ENCODE data around the gene AFDN.

Gene AFDN

DNA sequence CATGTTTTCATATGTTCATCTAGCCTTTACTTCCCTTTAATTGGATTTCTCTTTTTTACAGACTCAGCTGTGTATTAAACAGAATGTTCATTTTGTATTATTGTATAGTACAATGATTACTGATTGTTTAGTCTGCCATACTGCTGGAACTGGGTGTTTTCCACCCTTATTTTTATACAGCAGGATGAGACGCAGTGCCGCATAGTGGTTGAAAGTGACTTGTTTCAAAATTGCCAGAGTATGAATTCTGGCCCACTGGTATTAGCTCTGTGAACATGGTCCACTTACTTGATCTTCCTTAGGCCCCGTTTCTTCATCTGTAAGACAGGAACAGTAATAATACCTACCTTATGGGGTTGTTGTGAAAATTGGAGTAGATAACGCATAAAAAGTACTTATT lies 22.1 kb downstream of the AFDN start:
- DNase-seq (no peak), ATAC-seq (replicated peaks) (no peak)
- Mint-ChIP-seq H3K4me3 (no peak overlapping the region), H3K27ac (no peak overlapping the region), H3K36me3 (ENCODE audit: insufficient read depth) (no peaks in the 10 kb centered on the region), H3K9me3 (no peaks in the 10 kb centered on the region), H3K4me1 (ENCODE audit: low read depth in 2 of 2) (peaks cover 5 to 8% of the 10 kb centered on the region in 2 donors), H3K27me3 (peaks cover 0 to 14% of the 10 kb centered on the region in 2 donors)

DNA sequence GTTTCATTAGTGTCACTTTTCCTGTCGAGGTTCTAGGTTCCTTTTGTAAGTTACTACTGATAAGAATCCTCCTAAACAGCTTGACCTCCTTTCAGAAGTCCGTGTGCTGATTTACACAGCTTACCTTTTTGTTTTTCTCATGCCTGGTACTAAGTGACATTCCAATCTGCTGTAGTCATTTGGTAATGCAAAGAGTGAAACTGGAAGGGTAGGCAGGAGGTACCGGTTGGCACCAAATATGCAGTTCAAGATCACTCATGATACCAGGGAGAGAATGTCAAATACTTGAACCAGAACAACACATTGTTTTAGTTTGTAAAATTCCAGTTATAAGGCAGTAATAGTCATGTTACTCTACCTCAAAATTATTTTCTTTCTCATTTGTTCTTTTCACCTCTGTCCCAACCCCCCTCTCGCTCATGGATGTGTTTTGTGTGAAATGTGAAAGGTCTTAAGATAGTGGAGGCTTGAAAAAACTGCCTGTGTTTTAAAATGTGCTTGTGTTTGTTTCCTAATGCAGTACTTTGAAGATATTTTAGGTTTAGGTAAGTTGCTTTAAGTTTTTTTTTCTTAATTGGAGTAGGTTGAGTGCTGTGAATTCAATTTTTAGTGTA lies 23.2 kb downstream of the AFDN start:
- DNase-seq (no peak), ATAC-seq (replicated peaks) (no peak)
- H3K9me3 Mint-ChIP-seq: no peaks in the 10 kb centered on the region
- H3K36me3 Mint-ChIP-seq (ENCODE audit: insufficient read depth): no peaks in the 10 kb centered on the region
- no peak overlapping the region for H3K4me3 Mint-ChIP-seq
- peaks cover 0 to 14% of the 10 kb centered on the region in 2 donors for H3K27me3 Mint-ChIP-seq
- peaks cover 5 to 8% of the 10 kb centered on the region in 2 donors for H3K4me1 Mint-ChIP-seq (ENCODE audit: low read depth in 2 of 2)
- no peak overlapping the region for H3K27ac Mint-ChIP-seq

DNA sequence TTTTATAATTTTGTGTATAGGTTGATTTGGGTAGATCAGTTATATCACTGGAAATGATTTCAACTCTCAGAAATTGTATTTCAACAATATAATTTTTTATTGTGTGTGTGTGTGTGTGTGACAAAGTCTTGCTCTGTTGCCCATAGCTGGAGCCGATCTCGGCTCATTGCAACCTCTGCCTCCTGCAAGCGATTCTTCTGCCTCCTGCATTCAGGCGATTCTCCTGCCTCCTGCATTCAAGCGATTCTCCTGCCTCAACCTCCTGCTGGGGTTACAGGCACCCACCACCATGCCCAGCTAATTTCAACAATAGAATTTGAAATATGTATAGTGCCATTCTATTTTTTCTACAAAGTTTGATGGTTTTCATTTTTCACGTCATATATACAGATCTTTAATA lies 24.1 kb downstream of the AFDN start:
- DNase-seq (no peak), ATAC-seq (replicated peaks) (no peak)
- H3K27me3 Mint-ChIP-seq: peaks cover 0 to 14% of the 10 kb centered on the region in 2 donors
- no peaks in the 10 kb centered on the region for H3K9me3 Mint-ChIP-seq
- H3K4me1 Mint-ChIP-seq (ENCODE audit: low read depth in 2 of 2): peaks cover 5 to 8% of the 10 kb centered on the region in 2 donors
- no peak overlapping the region for H3K4me3 Mint-ChIP-seq
- H3K27ac Mint-ChIP-seq: no peak overlapping the region
- no peaks in the 10 kb centered on the region for H3K36me3 Mint-ChIP-seq (ENCODE audit: insufficient read depth)

DNA sequence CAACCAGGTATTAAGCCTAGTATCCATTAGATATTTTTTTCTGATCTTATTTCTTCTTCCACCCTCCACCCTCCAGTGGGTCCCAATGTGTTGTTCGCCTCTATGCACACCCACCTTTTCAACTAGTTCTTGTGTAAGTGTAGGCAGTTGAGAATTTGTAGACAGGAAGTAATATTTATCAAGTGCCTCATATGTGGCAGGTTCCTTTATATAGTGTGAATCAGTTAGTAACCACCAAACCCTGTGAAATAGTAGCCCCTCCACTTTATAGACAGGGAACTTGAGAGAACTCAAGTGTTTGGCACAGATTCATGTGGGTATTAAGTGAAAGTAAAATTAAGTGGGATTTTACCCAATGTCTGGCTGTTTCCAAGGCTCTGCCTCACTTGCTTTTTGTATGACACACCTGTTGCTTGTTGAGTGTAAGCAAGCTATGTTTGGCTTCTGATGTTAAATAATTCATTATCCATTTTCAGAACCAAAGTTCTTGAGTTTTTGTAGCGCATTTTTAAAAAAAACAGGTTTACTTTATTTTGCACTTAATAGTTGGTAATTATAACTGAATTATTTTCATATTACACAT lies 24.8 kb downstream of the AFDN start:
- ATAC-seq (replicated peaks): peak; percentile 52
- Mint-ChIP-seq H3K4me3 (no peak overlapping the region), H3K36me3 (ENCODE audit: insufficient read depth) (no peaks in the 10 kb centered on the region), H3K4me1 (ENCODE audit: low read depth in 2 of 2) (peaks cover 5 to 8% of the 10 kb centered on the region in 2 donors), H3K27me3 (peaks cover 0 to 14% of the 10 kb centered on the region in 2 donors), H3K27ac (no peak overlapping the region), H3K9me3 (no peaks in the 10 kb centered on the region)
- DNase-seq: no peak

DNA sequence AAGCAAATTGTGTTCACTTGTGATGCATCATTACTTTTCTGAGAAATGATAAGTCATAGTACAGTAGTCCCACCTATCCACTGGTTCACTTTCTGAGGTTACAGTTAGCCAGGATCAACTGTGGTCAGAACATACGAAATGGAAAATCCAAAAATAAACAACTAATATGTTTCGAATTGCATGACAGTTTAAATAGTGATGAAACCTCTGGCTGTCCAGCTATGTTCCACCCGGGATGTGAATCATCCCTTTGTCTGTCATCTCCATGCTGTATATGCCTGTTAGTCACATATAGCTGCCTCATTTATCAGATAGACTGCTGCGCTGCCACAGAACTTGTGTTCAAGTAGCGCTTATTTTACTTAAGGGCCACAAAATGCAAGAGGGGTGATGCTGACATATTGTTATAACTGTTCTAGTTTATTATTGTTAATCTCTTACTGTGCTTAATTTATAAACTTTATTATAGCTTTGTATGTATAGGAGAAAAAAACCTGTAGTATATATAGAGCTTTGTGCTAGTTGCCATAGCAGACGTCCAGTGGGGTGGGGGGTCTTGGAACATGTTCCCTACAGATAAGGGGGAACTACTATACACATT lies 29.2 kb downstream of the AFDN start:
- H3K27me3 Mint-ChIP-seq: peaks cover 0 to 14% of the 10 kb centered on the region in 2 donors
- DNase-seq (no peak), ATAC-seq (replicated peaks) (no peak)
- H3K4me1 Mint-ChIP-seq (ENCODE audit: low read depth in 2 of 2): peaks cover 5 to 8% of the 10 kb centered on the region in 2 donors
- H3K27ac Mint-ChIP-seq: no peak overlapping the region
- no peaks in the 10 kb centered on the region for H3K9me3 Mint-ChIP-seq
- no peaks in the 10 kb centered on the region for H3K36me3 Mint-ChIP-seq (ENCODE audit: insufficient read depth)
- H3K4me3 Mint-ChIP-seq: no peak overlapping the region

DNA sequence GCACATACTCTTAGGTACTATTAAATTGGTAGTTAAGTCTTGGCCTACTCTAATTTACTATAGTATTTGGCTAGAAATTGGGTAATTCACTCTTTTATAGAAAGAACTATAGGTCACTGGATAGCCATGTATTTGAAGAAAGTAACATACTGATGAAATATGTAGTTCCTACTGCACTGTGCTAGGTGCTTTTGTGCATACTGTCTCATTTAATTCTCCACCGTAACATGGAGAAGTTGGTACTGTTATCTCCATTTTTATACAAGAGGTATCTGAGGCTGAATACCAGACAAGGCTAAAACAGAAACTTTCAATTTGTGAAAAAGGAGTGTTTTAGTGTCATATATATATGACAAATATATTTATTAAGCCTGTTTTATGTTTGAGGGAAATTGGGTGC lies 29.8 kb downstream of the AFDN start:
- H3K36me3 Mint-ChIP-seq (ENCODE audit: insufficient read depth): no peaks in the 10 kb centered on the region
- ATAC-seq (replicated peaks) (no peak), DNase-seq (no peak)
- H3K4me3 Mint-ChIP-seq: no peak overlapping the region
- H3K27ac Mint-ChIP-seq: no peak overlapping the region
- H3K27me3 Mint-ChIP-seq: peaks cover 0 to 14% of the 10 kb centered on the region in 2 donors
- H3K4me1 Mint-ChIP-seq (ENCODE audit: low read depth in 2 of 2): peaks cover 3% of the 10 kb centered on the region in 2 donors
- H3K9me3 Mint-ChIP-seq: no peaks in the 10 kb centered on the region

DNA sequence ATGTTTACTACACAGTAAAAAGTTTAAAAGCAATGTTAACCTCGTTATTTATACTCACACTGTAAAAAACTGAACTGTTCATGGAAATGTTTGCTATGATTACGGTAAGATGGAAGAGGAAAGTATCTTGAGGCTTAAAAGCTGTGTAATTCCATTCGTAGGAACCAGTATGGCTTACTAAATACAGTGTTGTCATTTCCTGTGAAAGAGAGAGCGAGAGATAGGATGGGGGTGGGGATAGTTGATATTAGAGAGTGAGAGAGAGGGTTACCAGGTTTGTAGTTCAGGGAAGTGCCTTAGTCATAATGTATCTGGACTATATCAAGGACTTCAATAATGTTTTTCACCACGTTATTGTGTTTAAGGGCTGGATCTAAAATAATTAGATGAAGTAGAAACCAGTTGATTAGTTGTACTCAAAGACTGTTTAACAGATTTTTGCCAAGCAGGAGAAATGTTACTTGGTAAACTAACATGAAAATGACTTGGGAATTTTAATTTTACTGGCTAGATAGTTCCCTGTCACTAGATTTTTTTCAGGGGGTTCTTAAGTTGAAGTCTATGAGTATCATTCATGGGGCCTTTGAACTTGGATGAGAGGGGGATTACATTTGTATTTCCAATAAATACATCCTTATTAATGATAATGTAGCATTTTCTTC lies 30.4 kb downstream of the AFDN start:
- no peak for DNase-seq
- peaks cover 3% of the 10 kb centered on the region in 2 donors for H3K4me1 Mint-ChIP-seq (ENCODE audit: low read depth in 2 of 2)
- peaks cover 0 to 13% of the 10 kb centered on the region in 2 donors for H3K27me3 Mint-ChIP-seq
- H3K9me3 Mint-ChIP-seq: no peaks in the 10 kb centered on the region
- no peak for ATAC-seq (replicated peaks)
- no peak overlapping the region for H3K27ac Mint-ChIP-seq
- H3K4me3 Mint-ChIP-seq: no peak overlapping the region
- H3K36me3 Mint-ChIP-seq (ENCODE audit: insufficient read depth): no peaks in the 10 kb centered on the region

DNA sequence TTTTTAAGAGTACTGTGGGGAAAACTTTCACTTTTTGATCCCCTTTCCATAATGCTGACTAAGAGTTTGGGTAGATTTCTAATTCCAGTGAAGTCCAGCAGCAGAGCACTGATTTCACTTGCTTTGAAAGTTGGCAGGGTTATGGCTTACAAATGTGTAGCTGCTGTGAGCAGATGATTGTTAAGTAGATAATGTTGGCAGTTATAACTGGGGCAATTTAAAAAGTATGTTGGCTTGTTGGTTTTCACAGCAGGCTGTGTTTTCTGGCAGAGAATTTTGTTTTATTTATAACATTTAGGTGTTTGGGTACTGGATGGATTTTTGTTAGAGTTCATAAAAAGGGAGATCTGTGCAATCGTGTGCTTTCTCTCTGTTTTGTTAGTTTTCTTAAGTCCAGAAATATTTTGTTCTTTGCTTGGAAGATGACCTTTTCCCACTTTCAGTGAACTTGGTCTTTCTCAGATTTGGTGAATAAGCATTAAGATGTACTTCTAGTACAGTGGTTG lies 31.4 kb downstream of the AFDN start:
- Mint-ChIP-seq H3K36me3 (ENCODE audit: insufficient read depth) (no peaks in the 10 kb centered on the region), H3K4me3 (no peak overlapping the region), H3K4me1 (ENCODE audit: low read depth in 2 of 2) (peaks cover 3% of the 10 kb centered on the region in 2 donors), H3K27ac (no peak overlapping the region), H3K27me3 (peaks cover 0 to 5% of the 10 kb centered on the region in 2 donors), H3K9me3 (no peaks in the 10 kb centered on the region)
- ATAC-seq (replicated peaks) (no peak), DNase-seq (no peak)

DNA sequence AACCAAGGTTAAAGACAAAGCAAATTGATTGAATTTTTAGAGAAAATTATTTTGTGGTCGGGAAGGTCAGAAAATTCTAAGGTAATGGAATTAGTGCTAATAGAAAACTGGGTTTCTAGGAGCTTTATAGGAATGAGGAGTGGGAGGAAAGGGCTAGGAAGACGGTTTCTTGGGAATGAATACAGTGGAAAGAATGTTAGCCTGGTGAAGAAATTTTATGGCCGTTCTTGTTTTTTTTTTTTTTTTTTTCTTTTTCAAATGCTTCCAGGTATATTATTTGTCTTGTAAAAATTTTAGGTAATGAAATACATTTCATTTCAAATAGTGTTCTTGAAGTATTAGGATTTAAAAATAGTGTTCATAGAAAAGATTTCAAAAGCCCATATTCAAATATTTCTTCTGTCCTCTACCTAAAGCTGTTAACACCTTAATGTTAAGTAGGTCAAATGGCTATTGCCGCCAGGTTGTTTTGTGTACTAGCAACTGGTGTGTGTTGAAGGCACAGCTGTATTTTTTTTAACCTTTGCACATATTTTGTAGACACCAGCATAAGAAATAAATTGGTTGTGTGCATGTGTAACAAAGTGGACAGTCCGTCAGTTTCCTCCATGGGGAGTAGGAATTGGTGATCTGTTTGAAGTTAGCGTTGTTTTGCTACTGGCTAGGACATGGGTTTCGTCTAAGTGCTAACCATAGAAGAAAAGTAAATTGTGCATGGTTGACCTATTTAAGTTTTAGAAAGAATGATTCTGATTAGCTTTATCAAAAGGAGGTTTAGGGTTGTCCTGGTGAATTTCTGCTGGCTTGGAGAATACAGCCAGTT lies 32.3 kb downstream of the AFDN start:
- no peaks in the 10 kb centered on the region for H3K36me3 Mint-ChIP-seq (ENCODE audit: insufficient read depth)
- no peak for DNase-seq
- H3K4me1 Mint-ChIP-seq (ENCODE audit: low read depth in 2 of 2): peaks cover 3% of the 10 kb centered on the region in 2 donors
- H3K27me3 Mint-ChIP-seq: peaks cover 0 to 5% of the 10 kb centered on the region in 2 donors
- ATAC-seq (replicated peaks): no peak
- H3K9me3 Mint-ChIP-seq: no peaks in the 10 kb centered on the region
- no peak overlapping the region for H3K4me3 Mint-ChIP-seq
- H3K27ac Mint-ChIP-seq: no peak overlapping the region

DNA sequence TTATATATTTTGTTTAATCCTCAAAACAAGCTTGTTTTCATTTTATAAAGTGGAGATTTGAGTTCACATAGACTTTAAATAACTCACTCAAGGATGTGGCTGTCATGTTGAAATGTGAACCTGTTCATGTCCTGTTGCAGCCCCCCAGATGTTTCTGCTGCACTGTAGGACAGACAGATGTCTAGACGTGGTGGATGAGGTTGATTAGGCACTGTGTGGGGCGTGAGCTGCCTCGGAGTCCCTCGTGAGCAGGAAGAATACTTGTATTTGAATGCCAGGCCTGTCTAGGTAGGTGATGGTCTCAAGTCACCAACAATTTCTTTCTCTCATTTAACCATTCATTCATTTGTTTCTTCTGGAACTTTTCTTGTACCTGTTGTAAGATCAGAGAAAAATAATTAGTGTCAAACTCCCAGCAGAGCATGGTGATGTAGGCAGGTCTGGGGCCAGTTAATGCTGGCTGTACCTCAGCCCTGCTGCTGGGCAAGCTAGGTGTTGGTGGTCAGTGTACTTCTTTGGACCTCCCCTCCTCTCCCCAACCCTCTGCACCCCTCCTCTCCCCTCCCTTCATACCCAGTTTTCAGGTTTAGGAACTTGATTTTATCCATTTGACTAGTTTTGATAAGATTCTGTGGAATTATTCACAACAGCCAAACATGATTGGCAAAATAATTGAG lies 34.0 kb downstream of the AFDN start:
- Mint-ChIP-seq H3K4me1 (ENCODE audit: low read depth in 2 of 2) (peaks cover 3% of the 10 kb centered on the region in 2 donors), H3K4me3 (no peak overlapping the region), H3K27me3 (peaks cover 0 to 5% of the 10 kb centered on the region in 2 donors), H3K36me3 (ENCODE audit: insufficient read depth) (no peaks in the 10 kb centered on the region), H3K9me3 (no peaks in the 10 kb centered on the region), H3K27ac (no peak overlapping the region)
- no peak for DNase-seq
- ATAC-seq (replicated peaks): no peak

DNA sequence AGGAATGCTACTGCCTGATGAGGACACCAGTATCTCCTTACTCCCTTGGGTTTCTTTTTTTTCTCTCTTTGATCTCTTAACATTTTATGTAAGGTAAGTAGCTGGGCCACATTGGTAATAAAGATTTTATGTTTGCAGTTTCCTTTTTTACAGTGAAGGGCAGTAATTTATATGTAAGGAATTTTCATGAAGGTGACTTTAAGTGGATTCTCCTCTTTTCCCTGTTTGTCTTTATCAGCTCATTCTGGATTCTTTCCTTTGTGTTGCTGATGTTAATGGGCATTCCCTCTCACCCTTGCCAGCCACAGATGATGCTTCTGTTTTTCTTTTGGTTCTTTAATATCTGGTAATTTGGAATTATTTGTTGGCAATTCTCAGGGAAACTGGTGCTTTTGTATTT lies 34.7 kb downstream of the AFDN start:
- Mint-ChIP-seq H3K27ac (no peak overlapping the region), H3K27me3 (peaks cover 0 to 5% of the 10 kb centered on the region in 2 donors), H3K36me3 (ENCODE audit: insufficient read depth) (no peaks in the 10 kb centered on the region), H3K9me3 (no peaks in the 10 kb centered on the region), H3K4me3 (no peak overlapping the region), H3K4me1 (ENCODE audit: low read depth in 2 of 2) (peaks cover 3% of the 10 kb centered on the region in 2 donors)
- no peak for ATAC-seq (replicated peaks)
- no peak for DNase-seq

DNA sequence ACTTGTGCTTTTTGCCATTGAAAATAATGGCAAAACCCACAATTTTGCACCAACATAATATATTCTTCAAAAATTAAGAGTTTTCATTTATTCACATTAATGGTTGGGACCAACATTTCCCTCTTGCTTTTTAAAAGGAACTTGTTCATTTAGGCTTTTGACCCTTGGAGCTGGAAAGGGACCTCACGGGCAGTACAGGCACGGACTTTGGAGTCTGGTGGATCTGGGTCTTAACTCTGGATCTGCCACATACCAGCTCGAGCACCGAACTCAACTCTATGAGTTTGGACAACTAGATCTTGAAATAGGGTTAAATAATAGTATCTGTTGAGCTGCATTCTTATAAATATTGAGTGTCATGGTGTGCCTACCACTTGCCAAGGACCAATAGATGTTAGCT lies 37.2 kb downstream of the AFDN start:
- peaks cover 0 to 8% of the 10 kb centered on the region in 2 donors for H3K27me3 Mint-ChIP-seq

More for the DNA sequence above, 37.2 kb downstream of the AFDN start:
- Mint-ChIP-seq H3K27ac (no peak overlapping the region), H3K4me1 (ENCODE audit: low read depth in 2 of 2) (peaks cover 0 to 1% of the 10 kb centered on the region in 2 donors), H3K36me3 (ENCODE audit: insufficient read depth) (peaks cover 4% of the 10 kb centered on the region), H3K4me3 (no peak overlapping the region), H3K9me3 (no peaks in the 10 kb centered on the region)
- DNase-seq (no peak), ATAC-seq (replicated peaks) (no peak)
